Measurements from ENCODE around the gene TIMM50. TPM values are rescaled to one million over a fixed set of nuclear protein-coding genes. Genes with fewer than 3 reads are reported as not detected.

Gene TIMM50
- total RNA-seq, 1 experiment from 2014 or later = 174 TPM

- POLR2A ChIA-PET (ENCODE audit: low non-redundant PET) = no interaction called here
- H3K27ac ChIP-seq (ENCODE audit: low read depth, low read length, poor library complexity, severe bottlenecking) = no peak overlapping the region
- no TSS peak for BruUV-seq (replicated peaks)
- no peaks in the 10 kb centered on the region for H3K9me3 ChIP-seq (ENCODE audit: low read depth, low read length, poor library complexity, severe bottlenecking)
- CTCF ChIA-PET = no interaction called here
- peak; percentile 85 for DNase-seq (ENCODE audit: low spot score)
- peak overlapping the region; percentile 45 for H3K4me3 ChIP-seq (ENCODE audit: low read depth, low read length, poor library complexity, severe bottlenecking)
- intact Hi-C loops (cut with micrococcal nuclease; ENCODE audit: unreplicated experiment) = no loop called here
- H3K4me1 ChIP-seq (ENCODE audit: insufficient read depth, low read length, poor library complexity, severe bottlenecking) = peaks cover 5% of the 10 kb centered on the region
- peaks cover 21% of the 10 kb centered on the region for H3K27me3 ChIP-seq (replicated peaks; ENCODE audit: insufficient read depth, low read depth, low read length, poor library complexity)
- TF ChIP-seq EZH2 (IDR thresholded peaks at IDR 0.05; ENCODE audit: borderline replicate concordance, low read depth, low read length, poor library complexity, severe bottlenecking) (no peak), CTCF (conservative IDR thresholded peaks at IDR 0.05; ENCODE audit: low read depth, low read length) (no peak)
- H3K36me3 ChIP-seq (ENCODE audit: insufficient read depth, low read length, poor library complexity, severe bottlenecking) = no peaks in the 10 kb centered on the region
These were observed 26.5 kb downstream of the TIMM50 start for GRCh38 chr19:39506944-39507714.

- ChIA-PET CTCF (no interaction called here), POLR2A (ENCODE audit: low non-redundant PET) (interaction anchor here (0.7 kb wide), 1 partner anchor 80 kb away, joined by 3 read pairs; no protein-coding TSS in a partner anchor)
- H3K4me3 ChIP-seq (ENCODE audit: low read depth, low read length, poor library complexity, severe bottlenecking) = peak overlapping the region; percentile 45
- H3K27me3 ChIP-seq (replicated peaks; ENCODE audit: insufficient read depth, low read depth, low read length, poor library complexity) = peaks cover 21% of the 10 kb centered on the region
- TF ChIP-seq CTCF (conservative IDR thresholded peaks at IDR 0.05; ENCODE audit: low read depth, low read length) = no peak
- TF ChIP-seq EZH2 (IDR thresholded peaks at IDR 0.05; ENCODE audit: borderline replicate concordance, low read depth, low read length, poor library complexity, severe bottlenecking) = no peak
- no peaks in the 10 kb centered on the region for H3K9me3 ChIP-seq (ENCODE audit: low read depth, low read length, poor library complexity, severe bottlenecking)
- H3K27ac ChIP-seq (ENCODE audit: low read depth, low read length, poor library complexity, severe bottlenecking) = no peak overlapping the region
- no peak for DNase-seq (ENCODE audit: low spot score)
- intact Hi-C loops (cut with micrococcal nuclease; ENCODE audit: unreplicated experiment) = no loop called here
- no TSS peak for BruUV-seq (replicated peaks)
- H3K4me1 ChIP-seq (ENCODE audit: insufficient read depth, low read length, poor library complexity, severe bottlenecking) = peaks cover 5% of the 10 kb centered on the region
- no peaks in the 10 kb centered on the region for H3K36me3 ChIP-seq (ENCODE audit: insufficient read depth, low read length, poor library complexity, severe bottlenecking)
These were observed 27.2 kb downstream of the TIMM50 start for GRCh38 chr19:39507715-39508364.

- H3K9me3 ChIP-seq (ENCODE audit: low read depth, low read length, poor library complexity, severe bottlenecking) = no peaks in the 10 kb centered on the region
- peaks cover 28% of the 10 kb centered on the region for H3K27me3 ChIP-seq (replicated peaks; ENCODE audit: insufficient read depth, low read depth, low read length, poor library complexity)
- POLR2A ChIA-PET (ENCODE audit: low non-redundant PET) = no interaction called here
- no peak overlapping the region for H3K27ac ChIP-seq (ENCODE audit: low read depth, low read length, poor library complexity, severe bottlenecking)
- no peaks in the 10 kb centered on the region for H3K36me3 ChIP-seq (ENCODE audit: insufficient read depth, low read length, poor library complexity, severe bottlenecking)
- H3K4me3 ChIP-seq (ENCODE audit: low read depth, low read length, poor library complexity, severe bottlenecking) = no peak overlapping the region
- DNase-seq (ENCODE audit: low spot score) = no peak
- TF ChIP-seq EZH2 (IDR thresholded peaks at IDR 0.05; ENCODE audit: borderline replicate concordance, low read depth, low read length, poor library complexity, severe bottlenecking) = no peak
- no peak for TF ChIP-seq CTCF (conservative IDR thresholded peaks at IDR 0.05; ENCODE audit: low read depth, low read length)
- CTCF ChIA-PET = no interaction called here
- BruUV-seq (replicated peaks) = no TSS peak
- peaks cover 5% of the 10 kb centered on the region for H3K4me1 ChIP-seq (ENCODE audit: insufficient read depth, low read length, poor library complexity, severe bottlenecking)
- intact Hi-C loops (cut with micrococcal nuclease; ENCODE audit: unreplicated experiment) = no loop called here
These were observed 28.0 kb downstream of the TIMM50 start for GRCh38 chr19:39508629-39509028.

Measured in A673 (cell line).